HG03558 (cell line): ENCODE results near the gene ROPN1L.
A peak's percentile ranks its signal among the peaks of the same experiment; 100 is the strongest.
"Not testable (repeated sequence)": the region's sequence is repeated elsewhere in the genome, so short reads cannot be mapped to it uniquely, and the experiment has no call there.

Experiments
- ATAC-seq: cut with Tn5 transposase; IDR thresholded peaks from one replicate; pipeline ENCODE4 v1.9.1; 2021; ENCODE audit warnings: moderate number of reproducible peaks; ENCODE audit not compliant: unreplicated experiment; ENCODE audit errors: extremely low read depth

ROPN1L gene

GRCh38 chr5:10441083-10441991 lies at the start of gene ROPN1L:
Gene ROPN1L, plus strand, starts transcription at chr5:10441879. Its CDS starts 289 bp downstream, at chr5:10442168.
- peak; percentile 96 for ATAC-seq

DNA sequence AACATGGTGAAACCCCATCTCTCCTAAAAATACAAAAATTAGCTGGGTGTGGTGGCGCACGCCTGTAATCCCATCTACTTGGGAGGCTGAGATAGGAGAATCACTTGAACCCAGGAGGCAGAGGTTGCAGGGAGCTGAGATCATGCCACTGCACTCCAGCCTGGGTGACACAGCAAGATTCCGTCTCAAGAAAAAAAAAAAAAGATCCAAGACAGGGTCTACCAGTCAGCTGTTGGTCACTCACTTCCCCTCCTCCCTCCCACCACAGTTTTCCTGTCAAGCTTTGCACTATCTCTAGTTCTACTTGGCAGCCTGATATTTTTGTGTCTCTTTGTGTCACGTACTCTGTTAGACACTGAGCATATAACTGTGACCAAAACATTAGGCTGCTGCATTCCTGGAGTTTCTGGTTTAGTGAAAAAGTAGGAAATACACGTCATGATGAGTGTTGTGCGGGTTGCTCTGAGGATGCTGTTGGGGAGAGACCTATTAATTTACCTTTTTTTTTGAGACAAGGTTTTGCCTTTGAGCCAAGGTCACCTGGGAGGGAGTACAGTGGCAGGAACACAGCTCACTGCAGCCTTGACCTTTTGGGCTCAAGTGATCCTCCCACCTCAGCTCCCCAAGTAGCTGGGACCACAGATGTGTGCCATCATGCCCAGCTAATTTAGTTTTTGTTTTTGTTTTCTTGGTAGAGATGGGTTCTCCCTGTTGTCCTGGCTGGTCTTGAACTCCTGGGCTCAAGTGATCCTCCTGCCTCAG lies 48.9 kb upstream of the ROPN1L start:
- not testable (repeated sequence) for ATAC-seq

DNA sequence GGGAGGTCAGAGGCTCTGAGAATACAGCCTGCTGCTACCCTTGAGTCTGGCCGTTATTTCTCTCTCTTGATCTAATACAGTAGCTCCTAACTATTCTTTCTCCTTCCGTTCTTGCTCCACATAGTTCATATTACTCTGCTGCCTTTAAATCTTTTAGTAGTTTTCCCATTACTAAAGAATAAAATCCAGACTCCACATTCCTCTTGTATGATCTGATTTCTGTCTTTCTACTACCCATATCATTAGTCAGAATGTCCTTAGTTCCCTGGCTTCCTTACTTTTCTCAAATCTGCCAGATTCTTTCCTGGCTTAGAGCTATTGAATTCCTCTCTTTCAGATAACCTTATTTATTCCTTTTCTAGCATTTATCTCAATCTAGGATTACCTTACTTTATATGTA lies 48.2 kb upstream of the ROPN1L start:
- ATAC-seq, result no peak

GRCh38 chr5:10396552-10396951 lies 45.1 kb upstream of the ROPN1L start:
- no peak for ATAC-seq

DNA sequence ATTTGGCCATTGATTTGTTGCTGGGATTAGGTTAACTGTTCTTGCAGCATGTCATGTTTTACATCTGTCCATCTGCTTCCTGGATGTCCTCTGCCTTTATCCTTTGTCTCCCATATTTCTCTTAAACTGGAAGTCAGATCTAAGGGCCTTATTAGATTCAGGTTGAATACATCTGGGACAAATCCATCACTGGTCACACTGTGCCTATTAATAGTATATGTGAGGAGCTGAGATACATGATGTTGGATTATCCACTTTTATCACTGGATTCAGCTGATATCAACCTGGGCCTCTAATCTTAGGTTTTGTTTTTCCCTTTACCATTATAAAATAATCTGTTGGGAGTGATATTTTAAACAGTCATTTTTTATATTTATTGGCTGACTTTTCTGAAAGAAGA lies 41.8 kb upstream of the ROPN1L start:
- ATAC-seq, result no peak

DNA sequence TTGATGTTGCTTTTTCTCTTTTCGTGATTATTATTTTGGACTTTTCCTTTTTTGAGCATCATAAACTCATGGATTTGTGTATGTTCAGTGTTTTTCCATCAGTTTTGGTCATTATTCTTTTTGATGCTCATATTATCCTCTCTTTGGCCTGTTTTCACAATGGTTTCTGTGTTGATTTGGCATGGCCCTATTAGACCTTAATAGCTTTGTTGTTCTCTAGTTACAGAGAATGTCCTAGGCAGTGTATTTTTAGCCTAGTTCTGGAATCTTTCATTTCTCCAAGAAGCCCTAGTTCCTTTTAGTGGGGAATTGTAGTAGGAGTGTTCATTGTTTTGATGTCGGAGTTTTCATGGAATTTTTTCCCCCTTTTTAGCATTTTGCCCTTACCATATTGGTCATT lies 41.3 kb upstream of the ROPN1L start:
- ATAC-seq, result no peak

- no peak for ATAC-seq
Measured at GRCh38 chr5:10400831-10401230, 40.8 kb upstream of the ROPN1L start.

DNA sequence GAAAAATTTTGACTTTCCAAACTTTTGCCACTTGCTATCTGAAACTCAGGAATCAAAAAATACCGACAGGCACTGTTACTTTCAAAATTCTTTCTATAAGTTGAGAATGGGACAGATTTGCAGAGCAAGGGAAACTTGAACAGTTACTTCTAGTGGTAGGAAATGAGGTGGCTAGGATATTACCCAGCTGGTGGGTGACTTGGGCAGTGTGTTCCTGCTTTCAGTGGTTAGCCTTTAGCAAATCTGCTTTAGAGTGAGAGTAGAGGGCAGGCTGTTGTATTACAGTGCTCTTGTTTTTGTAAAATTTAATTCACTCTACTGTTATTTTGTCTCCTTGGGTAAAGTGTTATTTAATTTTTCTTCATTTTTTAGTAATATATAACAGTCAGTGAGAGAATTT lies 40.2 kb upstream of the ROPN1L start:
- ATAC-seq, result peak; percentile 61

GRCh38 chr5:10403829-10404228 lies 37.9 kb upstream of the ROPN1L start:
- no peak for ATAC-seq

DNA sequence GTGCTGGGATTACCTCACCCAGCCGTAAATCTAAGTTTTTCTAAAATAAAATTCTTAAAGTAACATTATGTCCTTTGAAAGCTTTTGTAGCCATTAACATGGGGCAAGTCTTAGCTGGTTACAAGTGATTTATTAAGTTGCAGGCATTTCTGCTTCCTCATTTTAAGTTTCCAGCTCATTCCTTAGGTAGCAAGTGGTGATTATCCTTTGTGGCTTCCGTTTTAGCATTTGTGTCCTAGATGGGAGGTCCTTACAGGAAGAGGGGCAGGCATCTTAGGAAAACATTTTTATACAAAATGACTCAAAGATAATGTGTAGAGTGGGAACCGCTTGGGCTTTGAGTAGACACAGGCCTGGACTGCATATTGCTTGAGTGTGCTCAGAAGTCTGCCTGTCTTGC lies 35.0 kb upstream of the ROPN1L start:
- no peak for ATAC-seq

DNA sequence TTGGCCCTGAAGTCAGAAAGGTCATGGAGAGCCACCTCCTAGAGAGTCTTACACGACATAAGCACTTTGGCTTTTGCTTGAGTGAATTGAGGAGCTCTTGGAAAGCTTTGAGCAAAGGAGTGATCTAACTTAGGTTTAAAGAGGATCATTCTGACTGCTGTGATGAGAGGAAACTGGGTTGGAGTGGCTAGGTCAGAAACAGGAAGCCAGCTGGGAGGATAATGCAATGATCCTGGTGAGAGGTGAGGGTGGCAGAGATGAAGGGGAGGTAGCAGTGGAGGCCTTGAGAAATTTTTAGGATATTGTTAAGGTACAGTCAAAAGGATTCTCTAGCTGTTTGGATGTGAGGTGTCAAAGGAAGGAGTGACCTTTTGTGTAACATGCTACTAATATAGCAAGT lies 32.2 kb upstream of the ROPN1L start:
- no peak for ATAC-seq

DNA sequence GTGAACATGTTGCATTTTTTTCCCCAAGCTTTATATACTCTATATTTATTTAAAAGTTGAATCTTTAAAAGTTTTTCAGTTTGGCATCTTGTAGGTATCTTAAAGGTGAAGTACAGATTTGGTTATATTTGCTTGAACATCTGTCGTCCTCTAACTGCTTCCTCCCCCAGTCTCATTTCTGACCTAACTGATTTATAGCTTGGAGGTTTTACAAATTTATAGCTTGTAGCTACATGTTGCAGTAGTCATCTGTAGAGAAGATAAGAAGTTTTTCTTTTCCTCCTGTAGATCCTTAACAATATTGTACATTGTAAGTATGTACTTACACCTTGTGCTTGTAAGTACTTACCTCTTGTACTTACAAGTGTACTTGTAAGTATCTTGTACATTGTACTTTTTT lies 31.0 kb upstream of the ROPN1L start:
- ATAC-seq, result no peak

GRCh38 chr5:10411336-10411735 lies 30.3 kb upstream of the ROPN1L start:
- ATAC-seq, result no peak

- ATAC-seq, result no peak
Measured at GRCh38 chr5:10416868-10417267, 24.8 kb upstream of the ROPN1L start.

DNA sequence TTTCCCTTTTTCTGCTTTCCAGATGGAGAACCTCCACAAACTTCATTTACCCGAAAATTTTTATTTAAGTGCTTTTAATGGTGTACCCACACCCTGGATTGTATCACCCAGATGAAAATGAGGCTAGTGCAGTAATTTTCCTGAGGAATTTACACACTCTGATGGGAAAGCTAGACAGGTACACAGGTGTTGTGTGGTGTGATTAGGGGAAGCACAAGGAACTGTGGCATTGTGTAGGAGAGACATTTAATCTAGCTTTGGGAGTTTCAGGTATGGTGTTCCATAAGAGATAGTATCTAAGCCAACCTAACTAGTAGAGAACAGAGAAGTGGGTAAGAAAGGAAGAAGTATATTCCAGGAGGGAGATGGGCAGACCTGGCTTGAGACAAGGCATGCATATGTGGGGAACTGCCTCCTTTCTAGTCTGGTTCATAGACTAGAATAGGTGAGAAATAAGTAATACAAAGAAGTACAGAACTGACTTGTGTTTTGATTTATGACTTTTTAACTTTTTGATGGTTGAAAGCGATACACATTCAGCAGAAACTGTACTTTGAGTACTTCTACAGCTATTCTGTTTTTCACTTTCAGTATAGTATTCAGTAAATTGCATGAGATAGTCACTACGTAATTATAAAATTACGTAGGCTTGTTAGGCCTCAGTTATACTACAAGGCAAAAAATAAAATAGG lies 22.9 kb upstream of the ROPN1L start:
- peak; percentile 84 for ATAC-seq

DNA sequence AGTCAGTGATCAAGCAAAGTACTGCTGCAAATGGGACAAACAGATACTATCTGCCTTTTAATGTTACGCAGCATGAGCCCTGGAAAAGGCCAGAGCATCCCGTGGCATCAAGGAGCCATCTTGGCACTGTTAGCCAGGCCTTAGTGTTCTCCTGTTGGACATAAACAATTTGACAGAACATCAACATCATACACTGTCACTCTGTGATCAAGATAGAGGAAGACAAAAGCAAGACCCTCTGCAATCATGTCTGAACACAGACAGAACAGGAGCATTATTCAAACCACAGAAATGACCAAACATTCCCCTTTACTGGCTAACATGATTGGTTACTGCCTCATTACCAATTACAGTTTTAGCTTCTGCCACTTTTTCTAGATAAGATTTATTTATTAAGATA lies 21.2 kb upstream of the ROPN1L start:
- no peak for ATAC-seq

GRCh38 chr5:10420932-10421331 lies 20.7 kb upstream of the ROPN1L start:
- no peak for ATAC-seq

- ATAC-seq, result no peak
Measured at GRCh38 chr5:10421896-10422691, 19.6 kb upstream of the ROPN1L start.

DNA sequence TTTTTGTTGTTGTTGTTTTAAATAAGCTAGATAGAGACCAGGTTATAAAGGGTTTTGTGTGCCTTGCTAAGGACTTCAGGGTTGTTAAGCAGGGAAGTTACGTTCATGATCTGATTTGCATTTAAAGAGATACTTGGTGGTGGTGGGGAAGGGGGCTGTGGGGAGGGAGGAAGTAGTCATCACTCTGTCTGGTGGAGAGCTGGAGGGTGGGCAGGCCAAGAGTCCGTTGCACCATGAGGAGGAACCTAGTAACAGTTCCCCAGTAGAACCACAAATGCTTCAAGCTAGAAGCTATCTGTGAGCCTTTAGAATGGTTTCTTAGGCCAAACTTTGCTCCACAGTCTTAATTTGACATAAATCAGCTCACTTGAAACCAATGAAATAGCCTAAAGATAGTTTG lies 18.7 kb upstream of the ROPN1L start:
- no peak for ATAC-seq

GRCh38 chr5:10424124-10424731 lies 17.5 kb upstream of the ROPN1L start:
- ATAC-seq, result no peak
